Activated gamma-delta T cell treated with Interleukin-2 at 50 U/mL for 16 hours (primary cell): ENCODE measurements around the gene LRAT.
"Not testable (repeated sequence)": the region's sequence is repeated elsewhere in the genome, so short reads cannot be mapped to it uniquely, and the experiment has no call there.

Source experiments
- DNase-seq: peaks from one replicate; pipeline ENCODE4 v3.0.0-alpha.2; 2020

The LRAT gene

GRCh38 chr4:154743683-154744340 is at the start of gene LRAT:
Gene LRAT, plus strand, starts transcription at chr4:154744000. Its CDS starts 327 bp downstream, at chr4:154744327.
- no peak for DNase-seq

DNA sequence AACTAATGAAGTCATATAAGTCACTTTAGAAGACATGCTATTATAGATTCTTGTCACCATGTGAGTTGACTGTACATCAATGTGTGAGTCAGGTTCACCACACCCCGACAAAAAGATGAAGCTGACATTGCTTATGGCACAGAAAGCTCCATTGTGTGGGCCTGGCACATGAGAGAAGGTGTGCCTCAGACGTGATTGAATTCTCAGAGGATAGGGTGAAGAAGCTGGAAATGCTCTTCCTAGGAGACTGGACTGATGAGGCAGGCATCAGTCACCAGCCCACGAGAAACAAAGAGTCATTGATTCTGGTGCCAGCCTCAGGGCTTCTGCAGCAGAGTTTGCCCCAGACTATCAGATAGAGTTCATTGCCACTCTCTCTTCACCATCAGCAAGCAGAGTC is 35.9 kb upstream of the LRAT start:
- no peak for DNase-seq

GRCh38 chr4:154709550-154709949 is 34.2 kb upstream of the LRAT start:
- no peak for DNase-seq

GRCh38 chr4:154711522-154711921 is 32.3 kb upstream of the LRAT start:
- no peak for DNase-seq

DNA sequence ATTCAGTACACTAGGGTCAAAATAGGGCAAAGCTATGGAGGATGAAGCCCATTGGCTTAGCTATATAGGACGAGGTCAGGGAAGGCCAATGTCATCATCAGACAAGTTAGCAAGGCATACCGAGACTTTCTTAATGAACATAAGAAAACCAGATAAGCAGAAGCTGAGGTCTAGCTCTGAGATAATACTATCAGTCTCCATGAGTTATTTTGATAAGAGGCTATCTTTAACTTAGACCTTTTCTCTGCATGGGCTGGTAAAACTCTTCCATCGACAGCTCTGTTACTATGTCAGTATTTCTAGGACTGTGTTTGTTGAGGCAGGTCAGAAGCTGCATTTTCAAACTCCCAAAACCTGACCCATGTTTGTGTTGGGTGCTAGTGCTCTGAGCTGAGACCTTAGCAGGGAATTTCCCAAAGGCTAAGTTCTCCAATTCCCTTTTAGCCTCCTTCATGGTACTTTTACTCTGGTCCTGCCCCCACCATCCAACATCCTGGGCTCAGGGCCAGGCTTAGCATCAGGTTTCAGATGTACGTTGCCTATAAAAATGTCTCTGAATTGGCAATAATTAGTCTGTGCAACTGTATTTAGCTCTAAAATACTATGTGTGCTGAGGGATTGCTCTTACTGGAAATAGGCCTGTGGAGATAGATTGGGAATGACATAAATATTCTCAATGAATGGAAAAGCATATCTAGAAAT is 29.3 kb upstream of the LRAT start:
- no peak for DNase-seq

- no peak for DNase-seq
These were observed 24.7 kb upstream of the LRAT start for GRCh38 chr4:154719087-154719486.

DNA sequence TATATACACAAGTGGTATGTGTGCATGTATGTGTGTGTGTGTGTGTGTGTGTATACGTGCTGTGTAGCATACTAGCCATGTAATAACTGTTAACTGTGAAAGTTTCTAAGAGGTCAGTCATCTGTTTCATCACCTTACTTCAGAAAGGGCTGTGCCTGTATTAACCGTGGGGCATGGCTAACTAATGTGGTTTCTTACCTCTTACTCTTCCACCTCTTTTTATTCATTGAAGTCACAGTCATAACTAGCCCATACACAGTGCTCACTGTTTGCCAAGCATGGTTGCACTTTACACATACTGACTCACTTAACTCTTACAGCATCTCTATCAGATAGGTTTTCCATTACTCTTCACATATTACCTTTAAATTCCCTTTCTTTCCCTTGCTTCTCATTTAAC is 23.7 kb upstream of the LRAT start:
- DNase-seq: no peak

DNA sequence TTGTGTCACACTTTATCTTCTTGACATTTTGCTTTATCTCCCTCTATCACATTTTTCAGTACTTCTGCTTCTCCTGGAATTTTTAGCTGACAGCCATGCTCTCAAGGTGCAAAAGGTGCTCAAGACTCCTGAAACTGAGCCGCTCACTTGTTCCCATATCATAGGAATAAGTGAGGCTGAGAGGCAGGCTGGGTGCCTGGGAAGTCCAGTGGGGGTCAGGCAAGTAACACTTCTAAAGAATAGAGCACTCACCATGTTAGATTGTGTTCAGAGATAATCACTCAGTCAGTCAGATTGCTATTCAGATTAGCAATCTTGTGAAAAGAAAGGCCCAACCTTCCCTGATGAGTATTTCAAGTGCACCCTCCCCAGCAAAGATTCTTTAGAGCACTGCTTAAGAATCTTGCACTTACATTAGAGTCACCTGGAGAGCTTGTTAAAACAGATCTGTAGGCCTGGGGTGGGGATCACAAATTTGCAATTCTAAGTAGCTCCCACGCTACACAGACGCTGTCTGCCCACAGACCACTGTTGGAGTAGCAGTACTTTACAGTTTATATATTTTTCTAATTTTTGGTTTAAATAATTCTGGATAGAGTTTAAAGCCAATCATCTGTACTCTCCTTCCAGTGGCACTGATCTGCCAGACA is 23.1 kb upstream of the LRAT start:
- DNase-seq: no peak

DNA sequence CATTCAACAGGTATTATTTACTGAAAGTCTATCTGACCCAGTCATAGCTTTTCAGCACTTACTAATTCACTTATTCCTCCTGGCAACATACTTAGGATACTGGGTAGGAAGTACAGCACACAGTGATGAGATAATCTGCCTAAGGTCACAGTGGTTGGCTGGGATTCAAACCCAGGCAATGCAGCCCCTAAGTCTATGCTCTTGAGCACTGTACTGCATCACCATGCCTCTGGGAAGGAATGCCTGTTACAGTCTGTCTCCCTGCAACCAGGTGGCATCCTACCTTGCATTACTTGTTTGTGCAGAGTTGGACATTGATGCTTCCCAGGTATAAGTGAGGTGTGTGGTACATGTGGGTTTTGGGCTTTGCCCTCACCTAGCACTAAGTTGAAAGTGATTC is 21.5 kb upstream of the LRAT start:
- DNase-seq: no peak

GRCh38 chr4:154723601-154724000 is 20.2 kb upstream of the LRAT start:
- not testable (repeated sequence) for DNase-seq

DNA sequence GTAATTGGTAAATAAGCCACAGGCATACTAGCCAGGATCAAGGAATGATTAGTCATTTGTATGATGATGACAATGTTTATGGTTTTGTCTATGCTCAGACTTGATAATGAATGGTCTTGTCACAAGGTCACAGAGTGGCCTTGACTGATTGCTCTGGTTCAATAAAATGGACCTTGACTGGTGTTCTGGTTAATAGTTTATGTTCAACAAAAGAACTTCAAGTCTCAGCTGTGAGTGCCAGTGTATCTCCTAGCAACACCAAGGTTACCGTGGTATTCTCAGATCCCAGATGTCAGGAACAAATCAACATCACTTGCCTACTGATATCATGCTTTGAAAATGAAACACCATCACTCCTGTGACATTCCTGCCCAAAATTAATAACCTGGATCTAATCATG is 16.3 kb upstream of the LRAT start:
- DNase-seq: no peak

- DNase-seq: no peak
These were observed 12.0 kb upstream of the LRAT start for GRCh38 chr4:154731756-154732155.

DNA sequence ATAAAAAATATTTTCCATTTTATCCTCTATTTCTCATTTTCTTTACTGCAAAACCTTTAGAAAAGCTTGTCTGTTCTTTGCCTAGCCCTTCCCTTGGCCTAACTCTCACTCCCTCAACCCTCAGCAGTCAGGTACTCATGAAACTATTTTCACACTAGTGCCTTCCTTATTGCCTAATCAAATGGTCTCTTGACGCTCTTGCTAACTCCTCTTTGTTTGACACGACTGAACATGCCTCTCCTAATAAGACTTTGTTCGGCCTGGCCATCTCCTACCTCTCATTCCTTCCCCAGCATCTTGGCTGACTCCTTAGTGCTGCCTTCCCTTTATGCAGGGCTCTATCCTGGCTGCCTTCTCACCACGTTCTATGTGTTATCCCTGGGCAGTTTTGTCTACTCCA is 11.1 kb upstream of the LRAT start:
- DNase-seq: no peak

- no peak for DNase-seq
These were observed 7.0 kb upstream of the LRAT start for GRCh38 chr4:154736770-154737169.

DNA sequence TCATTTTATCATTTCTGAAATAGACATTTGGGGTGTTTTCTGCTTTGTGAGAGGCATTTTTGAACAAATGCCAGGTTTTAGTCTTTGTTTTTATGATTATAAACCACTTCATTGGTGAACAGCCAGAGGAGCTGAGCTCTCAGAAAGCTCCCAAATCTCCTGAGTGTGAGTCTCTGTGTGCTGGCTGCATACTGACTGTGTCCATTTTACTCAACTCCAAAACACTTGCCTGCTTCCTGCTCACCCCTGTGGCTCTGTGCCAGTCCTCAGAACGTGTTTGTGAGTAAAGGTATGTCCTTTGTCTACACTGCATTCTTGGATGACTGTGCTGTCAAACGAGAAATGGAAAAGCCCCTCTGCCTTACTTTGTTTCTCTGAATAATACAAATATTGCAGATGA is 5.4 kb upstream of the LRAT start:
- no peak for DNase-seq

GRCh38 chr4:154739111-154739510 is 4.7 kb upstream of the LRAT start:
- no peak for DNase-seq

DNA sequence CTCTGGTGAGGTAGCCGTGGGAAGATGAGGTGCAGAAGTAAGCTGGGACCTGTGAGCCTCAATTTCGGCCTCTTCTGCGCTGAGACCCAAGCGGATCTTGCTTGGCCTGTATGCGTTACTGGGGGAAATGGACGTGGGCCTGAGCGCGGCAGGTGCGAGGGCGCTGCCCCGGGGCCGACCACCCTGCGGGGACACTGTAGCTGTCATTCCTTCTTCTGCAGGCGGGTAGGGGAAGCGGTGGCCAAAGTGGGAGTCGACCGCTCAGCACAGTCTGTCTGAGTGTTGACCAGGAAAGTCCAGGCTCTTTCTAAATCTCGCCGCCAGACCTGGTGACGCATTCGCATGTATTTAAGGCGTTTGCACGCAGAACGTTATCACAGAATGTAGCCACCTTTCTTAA is 3.3 kb upstream of the LRAT start:
- no peak for DNase-seq

DNA sequence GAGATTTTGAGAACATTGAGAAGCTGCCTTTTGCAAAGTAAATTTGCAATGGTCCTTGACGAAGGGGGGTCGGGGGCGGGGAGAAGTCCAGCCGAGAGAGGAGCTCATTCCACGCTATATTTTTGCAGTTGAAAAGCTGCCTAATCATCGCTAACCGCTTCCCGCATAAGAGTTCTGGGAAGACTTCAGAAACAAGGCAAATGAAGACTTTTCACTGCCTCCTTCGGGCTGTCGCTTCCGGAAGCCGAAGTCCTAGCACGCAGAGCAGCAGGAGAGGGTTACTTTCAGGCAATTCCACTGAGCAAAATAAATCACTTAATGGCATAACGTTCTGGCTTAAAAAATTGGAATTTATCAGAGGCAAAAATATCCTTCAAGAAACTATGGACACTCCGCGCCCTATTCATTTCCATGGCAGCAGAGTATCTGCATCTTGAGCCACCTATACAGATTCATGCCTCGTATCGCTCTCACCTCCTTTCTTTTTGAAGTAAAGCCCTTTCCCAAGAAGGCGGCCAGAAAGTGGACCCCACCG is 2.6 kb upstream of the LRAT start:
- no peak for DNase-seq

GRCh38 chr4:154741922-154742850 is 1.6 kb upstream of the LRAT start:
- no peak for DNase-seq

- no peak for DNase-seq
These were observed 634 bp downstream of the LRAT start for GRCh38 chr4:154744341-154744926.

DNA sequence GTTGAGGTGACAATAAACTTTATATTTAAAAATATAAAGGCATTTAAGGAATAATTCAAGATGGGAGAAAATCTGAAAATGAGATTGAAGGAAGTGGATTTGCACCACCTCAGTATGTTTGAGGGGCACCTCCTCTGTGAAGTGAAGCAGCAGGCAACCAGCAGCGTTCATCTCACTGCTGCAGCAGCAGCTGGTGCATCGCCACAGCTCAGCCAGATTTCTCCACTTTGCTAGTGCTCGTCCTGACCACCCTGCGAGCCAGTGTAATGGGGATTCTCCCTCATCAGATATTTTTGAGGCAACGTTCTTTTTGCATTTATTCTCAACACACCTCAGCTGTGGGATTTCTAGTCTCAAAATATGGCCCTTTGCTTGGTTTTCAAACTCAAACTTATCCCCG is 13.9 kb downstream of the LRAT start:
- DNase-seq: no peak

DNA sequence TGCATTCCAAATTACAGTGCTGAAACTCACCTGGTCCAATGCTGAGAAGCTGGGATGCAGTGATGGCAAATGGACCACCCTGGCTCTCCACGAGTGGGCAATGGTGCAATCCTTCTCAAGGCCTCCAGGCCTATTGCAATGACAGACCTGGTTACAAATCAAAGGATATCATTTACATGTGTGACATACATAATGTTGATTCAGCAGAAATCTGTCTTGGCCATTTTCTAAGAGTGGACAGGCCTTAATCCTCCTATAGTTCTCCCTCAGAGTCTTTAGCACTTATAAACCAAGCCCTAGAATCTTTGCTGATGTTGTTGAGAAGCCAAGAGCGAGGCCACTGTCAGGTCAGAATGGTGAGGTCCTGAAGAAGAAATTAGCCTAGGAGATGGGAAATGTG is 17.1 kb downstream of the LRAT start:
- no peak for DNase-seq

GRCh38 chr4:154778264-154778663 is 34.5 kb downstream of the LRAT start:
- no peak for DNase-seq
